ENCODE data around the gene GALNTL6.

GALNTL6 gene

DNA sequence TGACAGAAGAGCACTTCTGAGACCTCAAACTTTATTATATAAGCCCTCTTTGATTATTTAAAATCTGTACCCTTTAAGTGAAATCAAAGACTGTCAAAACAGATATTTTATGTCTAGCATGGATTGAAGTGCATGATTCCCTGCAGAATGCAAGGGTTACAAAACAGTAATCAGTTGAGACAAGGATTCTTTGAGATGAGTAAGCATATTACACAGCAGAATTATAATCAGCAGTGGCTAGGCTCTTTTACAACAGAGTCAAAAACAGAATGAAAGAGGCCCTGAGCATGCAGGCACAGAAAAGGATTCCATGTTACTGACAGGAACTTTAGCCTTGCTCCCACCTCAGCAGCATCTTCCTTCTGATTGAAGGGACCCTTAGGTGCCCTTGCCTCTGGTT lies 867.5 kb downstream of the GALNTL6 start:
- no peak overlapping the region for H3K9ac ChIP-seq (ENCODE audit: low read depth, low read length)
- H3K4me2 ChIP-seq (ENCODE audit: low read length): no peak overlapping the region
- H3K4me3 ChIP-seq (ENCODE audit: low read length): no peak overlapping the region
- H3K27me3 ChIP-seq (ENCODE audit: control insufficient read depth, insufficient read depth, low read length): no peaks in the 10 kb centered on the region
- no peaks in the 10 kb centered on the region for H3K9me3 ChIP-seq (replicated peaks; ENCODE audit: low read length)
- no peaks in the 10 kb centered on the region for H3K36me3 ChIP-seq (ENCODE audit: insufficient read depth, low read length)
- H3K4me1 ChIP-seq (ENCODE audit: control insufficient read depth, insufficient read depth, low read length): no peaks in the 10 kb centered on the region

DNA sequence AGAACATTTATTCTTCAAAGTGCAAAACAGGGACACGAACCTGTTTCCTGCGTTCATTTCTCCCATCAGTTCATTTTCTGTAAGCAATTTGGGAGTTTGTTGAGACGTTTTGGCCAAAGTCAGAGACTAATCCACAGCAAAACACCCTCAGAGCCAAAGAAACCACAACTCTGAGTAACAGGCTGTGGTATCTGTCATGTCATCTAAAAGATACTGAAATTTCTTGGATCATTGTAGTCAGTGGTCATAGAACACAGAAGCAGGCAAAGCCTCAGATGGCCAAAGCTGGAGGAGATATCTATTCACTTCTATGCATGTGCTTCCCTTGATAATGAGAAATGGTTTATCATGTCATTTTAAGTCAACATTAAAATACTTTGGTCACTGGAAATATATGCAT lies 869.8 kb downstream of the GALNTL6 start:
- no peaks in the 10 kb centered on the region for H3K9me3 ChIP-seq (replicated peaks; ENCODE audit: low read length)
- no peaks in the 10 kb centered on the region for H3K36me3 ChIP-seq (ENCODE audit: insufficient read depth, low read length)
- H3K9ac ChIP-seq (ENCODE audit: low read depth, low read length): no peak overlapping the region
- no peaks in the 10 kb centered on the region for H3K4me1 ChIP-seq (ENCODE audit: control insufficient read depth, insufficient read depth, low read length)
- H3K4me3 ChIP-seq (ENCODE audit: low read length): no peak overlapping the region
- no peaks in the 10 kb centered on the region for H3K27me3 ChIP-seq (ENCODE audit: control insufficient read depth, insufficient read depth, low read length)
- H3K4me2 ChIP-seq (ENCODE audit: low read length): no peak overlapping the region

- H3K27me3 ChIP-seq (ENCODE audit: control insufficient read depth, insufficient read depth, low read length): no peaks in the 10 kb centered on the region
- no peaks in the 10 kb centered on the region for H3K4me1 ChIP-seq (ENCODE audit: control insufficient read depth, insufficient read depth, low read length)
- no peak overlapping the region for H3K4me2 ChIP-seq (ENCODE audit: low read length)
- no peaks in the 10 kb centered on the region for H3K36me3 ChIP-seq (ENCODE audit: insufficient read depth, low read length)
- H3K4me3 ChIP-seq (ENCODE audit: low read length): no peak overlapping the region
- no peak overlapping the region for H3K9ac ChIP-seq (ENCODE audit: low read depth, low read length)
- no peaks in the 10 kb centered on the region for H3K9me3 ChIP-seq (replicated peaks; ENCODE audit: low read length)
These were observed 872.8 kb downstream of the GALNTL6 start for GRCh38 chr4:172686021-172686420.

DNA sequence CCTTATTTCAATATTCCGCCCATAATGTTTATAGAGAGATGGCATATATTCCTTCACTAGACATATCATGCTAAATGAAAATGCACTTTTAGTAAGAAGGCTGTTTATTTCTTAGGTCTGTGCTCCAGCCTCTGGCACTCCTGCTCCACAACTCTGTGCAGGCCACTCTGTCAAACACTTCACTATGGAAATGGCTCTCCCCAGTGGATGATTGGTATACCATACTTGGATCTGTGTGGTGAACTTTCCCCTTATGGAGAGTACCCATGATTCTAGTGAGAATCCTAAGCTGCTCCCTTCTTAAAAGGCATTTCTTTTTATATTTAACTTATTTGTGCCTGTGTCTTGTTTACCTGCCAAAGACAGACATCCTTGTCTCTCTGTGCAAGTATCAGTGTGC lies 875.3 kb downstream of the GALNTL6 start:
- H3K9ac ChIP-seq (ENCODE audit: low read depth, low read length): no peak overlapping the region
- H3K4me1 ChIP-seq (ENCODE audit: control insufficient read depth, insufficient read depth, low read length): no peaks in the 10 kb centered on the region
- no peaks in the 10 kb centered on the region for H3K9me3 ChIP-seq (replicated peaks; ENCODE audit: low read length)
- H3K27me3 ChIP-seq (ENCODE audit: control insufficient read depth, insufficient read depth, low read length): no peaks in the 10 kb centered on the region
- H3K36me3 ChIP-seq (ENCODE audit: insufficient read depth, low read length): no peaks in the 10 kb centered on the region
- H3K4me3 ChIP-seq (ENCODE audit: low read length): no peak overlapping the region
- H3K4me2 ChIP-seq (ENCODE audit: low read length): no peak overlapping the region

DNA sequence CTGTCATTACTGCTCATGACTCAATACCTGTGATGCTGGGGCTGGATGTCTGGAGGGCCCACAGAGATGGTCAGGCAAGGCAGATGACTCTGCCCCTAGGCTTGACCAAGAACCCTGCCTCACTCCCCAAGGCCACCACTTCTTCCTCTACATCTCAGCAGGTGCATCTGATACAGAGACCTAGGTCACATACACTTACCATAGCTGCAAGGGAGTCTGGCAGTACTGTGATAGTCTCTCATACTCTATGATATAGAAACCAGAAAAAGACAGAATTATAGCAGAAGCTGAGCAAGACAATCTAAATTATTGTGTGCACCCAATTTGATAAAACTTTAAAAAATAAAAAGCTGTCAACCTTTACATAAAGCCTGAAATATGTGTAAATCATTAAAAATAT lies 878.3 kb downstream of the GALNTL6 start:
- Histone ChIP-seq H3K9me3 (replicated peaks; ENCODE audit: low read length) (no peaks in the 10 kb centered on the region), H3K4me1 (ENCODE audit: control insufficient read depth, insufficient read depth, low read length) (no peaks in the 10 kb centered on the region), H3K4me2 (ENCODE audit: low read length) (no peak overlapping the region), H3K9ac (ENCODE audit: low read depth, low read length) (no peak overlapping the region), H3K4me3 (ENCODE audit: low read length) (no peak overlapping the region), H3K27me3 (ENCODE audit: control insufficient read depth, insufficient read depth, low read length) (no peaks in the 10 kb centered on the region), H3K36me3 (ENCODE audit: insufficient read depth, low read length) (no peaks in the 10 kb centered on the region)

DNA sequence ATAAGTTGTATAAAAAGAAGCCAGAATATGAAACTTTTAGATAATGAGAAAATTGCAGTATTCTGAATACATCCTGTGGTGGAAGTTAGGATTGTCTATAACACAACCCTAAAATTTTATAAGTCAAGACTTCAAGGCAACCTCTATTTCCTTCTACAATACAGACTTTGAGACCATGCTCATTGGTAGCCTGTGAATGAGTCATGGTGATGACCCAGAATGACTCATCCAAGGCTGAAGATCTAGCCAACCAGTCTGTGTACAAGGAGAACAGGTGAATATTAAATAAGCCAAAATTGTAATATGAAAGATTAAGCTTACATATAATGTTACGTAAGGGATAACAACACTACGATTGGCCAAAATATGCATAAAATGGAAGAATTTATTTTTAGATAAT lies 879.5 kb downstream of the GALNTL6 start:
- Histone ChIP-seq H3K9me3 (replicated peaks; ENCODE audit: low read length) (no peaks in the 10 kb centered on the region), H3K4me3 (ENCODE audit: low read length) (no peak overlapping the region), H3K4me1 (ENCODE audit: control insufficient read depth, insufficient read depth, low read length) (no peaks in the 10 kb centered on the region), H3K9ac (ENCODE audit: low read depth, low read length) (no peak overlapping the region), H3K4me2 (ENCODE audit: low read length) (no peak overlapping the region), H3K36me3 (ENCODE audit: insufficient read depth, low read length) (no peaks in the 10 kb centered on the region), H3K27me3 (ENCODE audit: control insufficient read depth, insufficient read depth, low read length) (no peaks in the 10 kb centered on the region)

GRCh38 chr4:172698256-172698655 lies 885.1 kb downstream of the GALNTL6 start:
- Histone ChIP-seq H3K36me3 (ENCODE audit: insufficient read depth, low read length) (no peaks in the 10 kb centered on the region), H3K4me2 (ENCODE audit: low read length) (no peak overlapping the region), H3K27me3 (ENCODE audit: control insufficient read depth, insufficient read depth, low read length) (no peaks in the 10 kb centered on the region), H3K9ac (ENCODE audit: low read depth, low read length) (no peak overlapping the region), H3K4me1 (ENCODE audit: control insufficient read depth, insufficient read depth, low read length) (no peaks in the 10 kb centered on the region), H3K9me3 (replicated peaks; ENCODE audit: low read length) (no peaks in the 10 kb centered on the region), H3K4me3 (ENCODE audit: low read length) (no peak overlapping the region)

GRCh38 chr4:172705565-172705964 lies 892.4 kb downstream of the GALNTL6 start:
- Histone ChIP-seq H3K9ac (ENCODE audit: low read depth, low read length) (no peak overlapping the region), H3K36me3 (ENCODE audit: insufficient read depth, low read length) (no peaks in the 10 kb centered on the region), H3K4me3 (ENCODE audit: low read length) (no peak overlapping the region), H3K9me3 (replicated peaks; ENCODE audit: low read length) (no peaks in the 10 kb centered on the region), H3K27me3 (ENCODE audit: control insufficient read depth, insufficient read depth, low read length) (no peaks in the 10 kb centered on the region), H3K4me2 (ENCODE audit: low read length) (no peak overlapping the region), H3K4me1 (ENCODE audit: control insufficient read depth, insufficient read depth, low read length) (no peaks in the 10 kb centered on the region)

DNA sequence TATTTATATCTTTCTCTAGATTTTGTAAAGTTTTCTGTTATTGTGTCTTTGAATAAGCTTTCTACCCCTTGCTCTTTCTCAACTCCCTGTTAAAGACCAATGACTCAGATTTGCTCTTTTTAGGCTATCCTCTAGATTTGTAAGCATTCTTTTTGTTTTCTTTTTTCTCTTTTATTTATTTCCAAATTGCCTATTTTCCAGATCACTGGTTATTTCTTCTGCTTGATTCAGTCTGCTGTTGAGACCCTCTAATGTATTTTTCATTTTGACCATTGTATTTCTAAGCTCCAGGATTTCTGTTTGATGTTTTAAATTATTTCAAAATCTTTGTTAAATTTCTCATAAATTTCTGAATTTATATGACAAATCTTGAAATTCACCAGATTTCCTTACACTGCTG lies 892.8 kb downstream of the GALNTL6 start:
- H3K4me3 ChIP-seq (ENCODE audit: low read length): no peak overlapping the region
- H3K27me3 ChIP-seq (ENCODE audit: control insufficient read depth, insufficient read depth, low read length): no peaks in the 10 kb centered on the region
- H3K4me2 ChIP-seq (ENCODE audit: low read length): no peak overlapping the region
- no peaks in the 10 kb centered on the region for H3K4me1 ChIP-seq (ENCODE audit: control insufficient read depth, insufficient read depth, low read length)
- no peaks in the 10 kb centered on the region for H3K36me3 ChIP-seq (ENCODE audit: insufficient read depth, low read length)
- H3K9ac ChIP-seq (ENCODE audit: low read depth, low read length): no peak overlapping the region
- H3K9me3 ChIP-seq (replicated peaks; ENCODE audit: low read length): no peaks in the 10 kb centered on the region

GRCh38 chr4:172707622-172708021 lies 894.4 kb downstream of the GALNTL6 start:
- H3K9ac ChIP-seq (ENCODE audit: low read depth, low read length): no peak overlapping the region
- H3K36me3 ChIP-seq (ENCODE audit: insufficient read depth, low read length): no peaks in the 10 kb centered on the region
- no peaks in the 10 kb centered on the region for H3K9me3 ChIP-seq (replicated peaks; ENCODE audit: low read length)
- no peaks in the 10 kb centered on the region for H3K4me1 ChIP-seq (ENCODE audit: control insufficient read depth, insufficient read depth, low read length)
- no peak overlapping the region for H3K4me2 ChIP-seq (ENCODE audit: low read length)
- H3K27me3 ChIP-seq (ENCODE audit: control insufficient read depth, insufficient read depth, low read length): no peaks in the 10 kb centered on the region
- H3K4me3 ChIP-seq (ENCODE audit: low read length): no peak overlapping the region

- H3K27me3 ChIP-seq (ENCODE audit: control insufficient read depth, insufficient read depth, low read length): no peaks in the 10 kb centered on the region
- H3K9ac ChIP-seq (ENCODE audit: low read depth, low read length): no peak overlapping the region
- H3K4me1 ChIP-seq (ENCODE audit: control insufficient read depth, insufficient read depth, low read length): no peaks in the 10 kb centered on the region
- H3K4me3 ChIP-seq (ENCODE audit: low read length): no peak overlapping the region
- H3K36me3 ChIP-seq (ENCODE audit: insufficient read depth, low read length): no peaks in the 10 kb centered on the region
- H3K4me2 ChIP-seq (ENCODE audit: low read length): no peak overlapping the region
- H3K9me3 ChIP-seq (replicated peaks; ENCODE audit: low read length): no peaks in the 10 kb centered on the region
These were observed 895.0 kb downstream of the GALNTL6 start for GRCh38 chr4:172708184-172708583.

- Histone ChIP-seq H3K9ac (ENCODE audit: low read depth, low read length) (no peak overlapping the region), H3K4me2 (ENCODE audit: low read length) (no peak overlapping the region), H3K27me3 (ENCODE audit: control insufficient read depth, insufficient read depth, low read length) (no peaks in the 10 kb centered on the region), H3K4me3 (ENCODE audit: low read length) (no peak overlapping the region), H3K36me3 (ENCODE audit: insufficient read depth, low read length) (no peaks in the 10 kb centered on the region), H3K4me1 (ENCODE audit: control insufficient read depth, insufficient read depth, low read length) (no peaks in the 10 kb centered on the region), H3K9me3 (replicated peaks; ENCODE audit: low read length) (no peaks in the 10 kb centered on the region)
These were observed 896.2 kb downstream of the GALNTL6 start for GRCh38 chr4:172709376-172709775.

All from skeletal muscle satellite cell (primary cell).